ENCODE data around the gene TKT.

Gene TKT

GRCh38 chr3:53223025-53223424, 32.8 kb downstream of the TKT start:
- no peak for DNase-seq

DNA sequence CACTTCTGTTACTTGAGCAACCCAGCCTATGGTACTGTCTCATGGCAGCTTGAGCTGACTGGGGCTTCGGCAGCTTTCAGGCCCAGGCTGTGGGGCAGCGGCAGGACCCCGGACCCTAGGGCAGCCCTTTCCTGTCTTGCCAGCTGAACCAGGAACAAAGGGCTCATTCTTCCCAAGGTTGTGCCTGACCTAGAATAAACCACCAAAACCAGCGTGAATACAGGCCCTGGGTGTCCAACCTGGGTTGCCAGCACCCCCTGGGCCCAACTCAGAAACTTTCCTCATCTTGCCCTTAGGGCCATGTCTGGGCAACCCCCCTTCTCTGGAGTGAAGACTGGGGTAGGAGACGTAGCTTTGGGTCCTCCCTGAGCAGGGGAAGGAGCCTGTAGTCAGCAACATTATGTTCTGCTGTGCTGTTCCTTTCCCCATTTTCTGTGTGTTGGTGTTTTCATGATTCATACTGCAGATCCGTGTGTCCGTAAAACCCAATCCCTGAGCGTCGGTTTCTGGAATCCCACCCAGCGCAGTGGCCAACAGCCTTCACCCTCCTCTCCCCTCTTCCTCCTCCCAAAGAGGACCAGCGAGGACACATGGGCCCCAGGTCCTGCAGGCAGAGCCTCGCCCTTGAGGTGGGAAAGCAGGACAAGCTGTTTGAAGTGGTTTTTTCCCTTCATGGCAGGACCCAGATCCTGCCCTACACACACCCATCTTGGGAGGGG, 33.5 kb downstream of the TKT start:
- no peak for DNase-seq

DNA sequence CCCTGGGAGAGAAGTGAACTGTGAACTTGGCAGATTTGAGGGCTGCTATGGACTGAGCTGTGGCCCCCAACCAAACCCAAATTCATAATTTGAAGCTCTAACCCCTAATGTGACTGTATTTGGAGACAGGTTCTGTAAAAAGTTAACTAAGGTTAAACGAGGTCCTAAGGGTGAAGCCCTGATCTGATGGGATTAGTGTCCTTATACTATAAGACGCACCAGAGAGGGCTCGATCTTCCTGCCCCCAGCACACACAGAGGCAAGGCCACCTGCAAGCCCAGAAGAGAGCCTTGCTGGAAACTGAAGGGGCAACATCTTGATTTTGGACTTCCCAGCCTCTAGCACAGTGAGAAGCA, 34.0 kb downstream of the TKT start:
- DNase-seq: no peak

DNA sequence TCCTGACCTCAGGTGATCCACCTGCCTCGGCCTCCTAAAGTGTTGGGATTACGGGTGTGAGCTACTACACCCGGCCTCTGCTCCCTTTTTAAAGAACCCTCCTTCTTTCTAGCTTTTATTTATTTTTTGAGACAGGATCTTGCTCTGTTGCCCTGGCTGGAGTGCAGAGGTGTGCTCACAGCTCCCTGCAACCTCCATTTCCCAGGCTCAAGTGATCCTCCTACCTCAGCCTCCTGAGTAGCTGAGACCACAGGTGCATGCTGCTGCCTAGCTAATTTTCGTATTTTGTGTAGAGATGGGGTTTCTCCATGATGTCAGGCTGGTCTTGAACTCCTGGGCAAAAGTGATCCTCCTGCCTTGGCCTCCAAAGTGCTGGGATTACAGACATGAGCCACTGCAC, 34.5 kb downstream of the TKT start:
- no peak for DNase-seq

DNA sequence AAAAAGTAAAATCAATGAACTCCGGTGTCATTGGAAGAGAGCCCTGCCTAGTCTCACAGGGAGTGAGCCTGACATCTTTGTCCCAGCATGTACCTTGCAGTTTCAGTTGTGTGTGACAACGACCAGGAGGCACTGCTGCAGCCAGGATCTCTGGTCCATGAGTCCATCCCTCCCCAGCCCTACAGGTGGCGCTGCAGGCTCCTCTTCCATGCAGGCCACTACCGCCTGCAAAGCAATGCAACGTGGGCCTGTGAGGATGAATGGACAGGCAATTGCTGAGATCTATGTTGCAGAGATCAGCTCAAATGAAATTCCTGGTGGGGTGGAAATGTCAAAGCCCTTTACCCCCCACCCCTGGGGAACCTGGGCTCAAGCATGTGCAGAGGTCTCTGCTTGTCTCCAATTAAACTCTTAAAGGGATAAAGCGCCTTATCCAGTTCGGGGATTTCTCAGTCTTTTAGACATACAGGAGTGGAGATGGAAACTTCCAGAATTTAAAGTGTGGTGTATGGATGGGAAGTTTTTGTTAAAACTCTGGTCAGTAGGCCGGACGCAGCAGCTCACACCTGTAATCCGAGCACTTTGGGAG, 35.8 kb downstream of the TKT start:
- peak; percentile 43 for DNase-seq

- no peak for DNase-seq
These were observed 37.7 kb downstream of the TKT start for GRCh38 chr3:53218131-53218530.

GRCh38 chr3:53217175-53217574, 38.6 kb downstream of the TKT start:
- no peak for DNase-seq

GRCh38 chr3:53216723-53217122, 39.1 kb downstream of the TKT start:
- DNase-seq: no peak

- DNase-seq: no peak
These were observed 40.0 kb downstream of the TKT start for GRCh38 chr3:53215816-53216215.

GRCh38 chr3:53213276-53213675, 42.5 kb downstream of the TKT start:
- no peak for DNase-seq

GRCh38 chr3:53211706-53212702, 43.8 kb downstream of the TKT start:
- DNase-seq: no peak

GRCh38 chr3:53202331-53203015, 53.3 kb downstream of the TKT start:
- DNase-seq: no peak

- no peak for DNase-seq
These were observed 55.0 kb downstream of the TKT start for GRCh38 chr3:53200501-53201498.

DNA sequence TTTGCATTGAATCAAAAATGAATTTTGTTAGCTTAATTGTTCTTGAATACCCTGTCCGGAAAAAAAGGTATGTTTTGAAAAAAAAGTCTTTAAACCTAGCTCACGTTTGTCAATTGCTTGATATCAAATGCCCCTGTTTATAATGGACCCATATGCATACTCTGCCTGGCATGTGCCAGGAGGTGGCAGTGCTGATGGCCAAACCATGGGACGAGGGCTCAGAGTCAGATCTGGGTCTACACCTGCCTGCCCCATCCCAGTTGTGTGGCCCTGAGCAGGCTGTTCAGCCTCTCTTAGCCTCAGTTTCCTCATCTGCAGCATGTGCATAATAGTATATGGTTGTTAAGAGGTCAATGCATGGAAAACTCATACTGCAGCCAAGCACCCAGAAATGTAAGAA, 56.0 kb downstream of the TKT start:
- DNase-seq: no peak

GRCh38 chr3:53198996-53199395, 56.8 kb downstream of the TKT start:
- no peak for DNase-seq

DNA sequence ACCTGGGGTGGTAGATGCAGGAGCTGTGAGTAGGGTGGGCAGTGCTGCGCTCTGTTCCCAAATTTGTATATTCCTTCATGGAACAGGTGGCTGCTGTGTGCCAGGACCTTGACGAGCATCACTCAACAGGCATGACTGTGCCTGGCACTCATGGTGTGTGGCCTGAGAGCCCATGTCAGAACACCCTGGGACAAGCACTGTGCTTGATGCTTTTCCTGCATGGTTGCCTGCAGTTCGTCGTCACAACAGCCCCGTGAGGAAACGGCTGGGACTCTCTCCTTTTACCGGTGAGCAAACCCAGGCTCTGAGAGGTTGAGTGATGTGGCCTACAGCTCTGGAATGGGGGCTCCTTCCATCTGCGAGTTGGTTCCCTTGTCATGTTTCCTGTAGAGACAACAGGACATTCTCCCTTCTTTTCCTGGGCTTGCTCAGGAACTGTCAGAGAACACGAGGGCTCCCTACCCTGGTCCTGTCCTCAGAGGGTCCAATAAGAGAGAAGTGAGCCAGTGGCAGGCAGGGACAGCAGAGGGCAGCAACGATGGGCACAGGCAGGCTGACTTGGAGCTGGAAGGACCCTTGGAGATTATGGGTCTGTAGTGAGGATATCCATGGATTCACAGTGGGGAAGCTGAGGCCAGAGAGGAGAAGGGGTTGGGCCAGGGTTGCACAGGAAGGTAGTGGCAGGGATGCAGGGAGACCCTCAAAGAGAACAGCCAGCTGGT, 57.4 kb downstream of the TKT start:
- no peak for DNase-seq

- no peak for DNase-seq
These were observed 59.0 kb downstream of the TKT start for GRCh38 chr3:53196575-53197407.

GRCh38 chr3:53195602-53196574, 59.9 kb downstream of the TKT start:
- DNase-seq: peak; percentile 23

GRCh38 chr3:53195066-53195450, 60.8 kb downstream of the TKT start:
- no peak for DNase-seq
